Ishikawa (cell line): ENCODE results near the gene ACTG2.

ENCODE experiments used
- CEBPB ChIP-seq: IDR thresholded peaks from 2 replicates; pipeline ENCODE4 v1.6.1; 2012
- CREB1 ChIP-seq: IDR thresholded peaks from 2 replicates; pipeline ENCODE4 v1.6.1; 2012; ENCODE audit warnings: low read depth
- EGR1 ChIP-seq: IDR thresholded peaks from 2 replicates; pipeline ENCODE4 v1.6.1; 2012
- EP300 ChIP-seq: IDR thresholded peaks from 2 replicates; pipeline ENCODE4 v1.6.1; 2012; ENCODE audit warnings: borderline replicate concordance
- FOXM1 ChIP-seq: IDR thresholded peaks from 2 replicates; pipeline ENCODE4 v1.6.1; 2012; ENCODE audit warnings: low read depth, borderline replicate concordance
- MAX ChIP-seq: IDR thresholded peaks from 2 replicates; pipeline ENCODE4 v1.6.1; 2012
- NFIC ChIP-seq: IDR thresholded peaks from 2 replicates; pipeline ENCODE4 v1.6.1; 2012
- RAD21 ChIP-seq: IDR thresholded peaks from 2 replicates; pipeline ENCODE4 v1.6.1; 2012; ENCODE audit warnings: low read depth
- REST ChIP-seq: IDR thresholded peaks from 2 replicates; pipeline ENCODE4 v1.6.1; 2012; ENCODE audit warnings: low read depth, mild to moderate bottlenecking
- TAF1 ChIP-seq: IDR thresholded peaks from 2 replicates; pipeline ENCODE4 v1.6.1; 2012; ENCODE audit warnings: low read depth, mild to moderate bottlenecking
- TCF12 ChIP-seq: IDR thresholded peaks from 2 replicates; pipeline ENCODE4 v1.6.1; 2012; ENCODE audit warnings: low read depth
- TEAD4 ChIP-seq: IDR thresholded peaks from 2 replicates; pipeline ENCODE4 v1.6.1; 2012
- USF1 ChIP-seq: IDR thresholded peaks from 2 replicates; pipeline ENCODE4 v1.6.1; 2012
- YY1 ChIP-seq: IDR thresholded peaks from 2 replicates; pipeline ENCODE4 v1.6.1; 2012; ENCODE audit warnings: low read depth
- ZBTB7A ChIP-seq: IDR thresholded peaks from 2 replicates; pipeline ENCODE4 v1.6.1; 2012; ENCODE audit warnings: low read depth

ACTG2 gene

GRCh38 chr2:73870084-73870483 is 22.7 kb upstream of the ACTG2 start:
- TF ChIP-seq NFIC (peak; percentile 46; the same call in 1 of the 2 replicates), TCF12 (no peak), RAD21 (no peak)

- TF ChIP-seq TAF1 (no peak), CREB1 (no peak), RAD21 (no peak), EGR1 (no peak), TEAD4 (no peak), USF1 (no peak), NFIC (no peak), YY1 (no peak), REST (no peak), ZBTB7A (no peak), MAX (no peak), TCF12 (no peak), CEBPB (no peak), FOXM1 (no peak), EP300 (no peak)
These were observed 15.6 kb upstream of the ACTG2 start for GRCh38 chr2:73877071-73877802.

GRCh38 chr2:73885406-73885805 is 7.4 kb upstream of the ACTG2 start:
- TF ChIP-seq MAX (no peak), YY1 (no peak), RAD21 (no peak), EP300 (no peak), FOXM1 (no peak), CEBPB (no peak)

- TF ChIP-seq EP300, result no peak
- TF ChIP-seq ZBTB7A, result no peak
- TF ChIP-seq TCF12, result no peak
- no peak for TF ChIP-seq FOXM1
These were observed 6.5 kb upstream of the ACTG2 start for GRCh38 chr2:73886357-73886756.

GRCh38 chr2:73888388-73888787 is 4.4 kb upstream of the ACTG2 start:
- TF ChIP-seq EP300 (no peak), TAF1 (no peak), NFIC (no peak), FOXM1 (no peak), YY1 (no peak), TEAD4 (no peak), CREB1 (no peak), EGR1 (no peak), ZBTB7A (no peak), RAD21 (no peak), MAX (no peak), CEBPB (no peak), REST (no peak)

GRCh38 chr2:73889206-73889605 is 3.6 kb upstream of the ACTG2 start:
- TF ChIP-seq YY1, result no peak
- no peak for TF ChIP-seq NFIC
- TF ChIP-seq REST, result no peak
- no peak for TF ChIP-seq RAD21
- TF ChIP-seq USF1, result no peak
- TF ChIP-seq TCF12, result no peak
- no peak for TF ChIP-seq EP300
- TF ChIP-seq FOXM1, result no peak
- TF ChIP-seq MAX, result no peak
